Stimulated activated memory B cell treated with anti-CD40 and anti-IgM and Interleukin-4, amounts not matched to agents 10 μg/mL and 1 μg/mL and 100 μg/mL, for 72 hours (primary cell): Measurements from ENCODE around the gene ARAP1.
"Not testable (repeated sequence)": the region's sequence is repeated elsewhere in the genome, so short reads cannot be mapped to it uniquely, and the experiment has no call there.

Source experiments
- ATAC-seq: fragments of 150-1000 bp; cut with Tn5 transposase; 2 replicates; pipeline ENCODE4 v1.10.0; 2021
- H3K27ac Mint-ChIP-seq: one replicate; pipeline ENCODE4 v1.8.0; 2022; ENCODE audit warnings: mild to moderate bottlenecking, mixed read lengths
- H3K27me3 Mint-ChIP-seq: one replicate; pipeline ENCODE4 v1.8.0; 2022; ENCODE audit warnings: mixed read lengths
- H3K36me3 Mint-ChIP-seq: one replicate; pipeline ENCODE4 v1.8.0; 2022; ENCODE audit warnings: mixed read lengths
- H3K4me1 Mint-ChIP-seq: one replicate; pipeline ENCODE4 v1.8.0; 2022; ENCODE audit warnings: mixed read lengths
- H3K4me3 Mint-ChIP-seq: one replicate; pipeline ENCODE4 v1.8.0; 2022; ENCODE audit warnings: mild to moderate bottlenecking, moderate library complexity, mixed read lengths
- H3K9me3 Mint-ChIP-seq: one replicate; pipeline ENCODE4 v1.8.0; 2022; ENCODE audit warnings: mixed read lengths

Gene ARAP1

GRCh38 chr11:72752088-72752914, at the start of gene ARAP1:
Gene ARAP1, minus strand, starts transcription at chr11:72752408. Its CDS starts 25,280 bp downstream, at chr11:72727128.
- Mint-ChIP-seq H3K9me3 (no peaks in the 10 kb centered on the region), H3K27me3 (no peaks in the 10 kb centered on the region), H3K27ac (peak within 1 kb of the TSS; percentile 77), H3K4me1 (peaks cover 58% of the 10 kb centered on the region), H3K36me3 (peaks cover 13% of the 10 kb centered on the region), H3K4me3 (peak within 1 kb of the TSS; percentile 88)
- ATAC-seq: peak; percentile 89

DNA sequence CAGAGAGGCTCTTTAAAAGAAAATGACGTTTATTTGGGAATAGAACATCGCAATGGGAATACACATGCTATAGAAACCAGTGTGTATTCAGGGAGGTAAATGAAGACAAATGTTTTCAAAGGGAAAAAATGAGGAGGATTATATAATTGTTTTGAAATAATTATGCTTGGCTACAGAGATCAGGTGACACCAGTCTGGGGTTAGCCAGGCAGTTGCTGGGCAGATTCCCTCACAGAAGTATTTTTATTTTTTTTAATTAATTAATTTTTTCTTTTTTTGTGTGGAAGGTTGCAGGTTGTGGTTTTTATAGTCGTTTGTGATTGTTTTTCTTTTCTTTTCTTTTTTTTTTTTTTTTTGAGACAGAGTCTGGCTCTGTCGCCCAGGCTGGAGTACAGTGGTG, 47.2 kb upstream of the ARAP1 start:
- no peak for ATAC-seq
- Mint-ChIP-seq H3K27ac (no peak overlapping the region), H3K27me3 (no peaks in the 10 kb centered on the region), H3K9me3 (no peaks in the 10 kb centered on the region), H3K4me3 (no peak overlapping the region), H3K4me1 (peaks cover 15% of the 10 kb centered on the region), H3K36me3 (no peaks in the 10 kb centered on the region)

DNA sequence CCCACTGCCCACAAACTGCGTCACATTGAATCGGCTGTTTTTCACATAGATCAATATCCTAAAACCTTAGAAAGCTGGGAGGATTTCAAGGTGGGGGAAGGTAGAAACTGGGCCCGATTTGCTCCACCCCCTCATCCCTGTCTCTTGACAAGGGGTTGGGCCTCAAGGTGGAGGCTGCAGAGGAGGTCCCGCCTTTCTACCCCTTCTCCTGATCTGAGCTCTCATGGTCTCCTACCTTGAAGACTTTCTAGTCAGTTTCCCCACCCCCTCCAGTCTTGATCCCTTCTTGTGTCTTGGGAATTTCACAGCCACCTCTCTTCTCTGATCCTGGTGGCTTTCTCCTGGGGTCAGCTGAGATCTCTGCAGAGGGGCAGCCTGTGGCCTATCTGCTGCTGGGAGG, 46.2 kb upstream of the ARAP1 start:
- Mint-ChIP-seq H3K27ac (peak overlapping the region; percentile 5), H3K9me3 (no peaks in the 10 kb centered on the region), H3K4me1 (peaks cover 24% of the 10 kb centered on the region), H3K4me3 (no peak overlapping the region), H3K36me3 (no peaks in the 10 kb centered on the region), H3K27me3 (no peaks in the 10 kb centered on the region)
- ATAC-seq: no peak

DNA sequence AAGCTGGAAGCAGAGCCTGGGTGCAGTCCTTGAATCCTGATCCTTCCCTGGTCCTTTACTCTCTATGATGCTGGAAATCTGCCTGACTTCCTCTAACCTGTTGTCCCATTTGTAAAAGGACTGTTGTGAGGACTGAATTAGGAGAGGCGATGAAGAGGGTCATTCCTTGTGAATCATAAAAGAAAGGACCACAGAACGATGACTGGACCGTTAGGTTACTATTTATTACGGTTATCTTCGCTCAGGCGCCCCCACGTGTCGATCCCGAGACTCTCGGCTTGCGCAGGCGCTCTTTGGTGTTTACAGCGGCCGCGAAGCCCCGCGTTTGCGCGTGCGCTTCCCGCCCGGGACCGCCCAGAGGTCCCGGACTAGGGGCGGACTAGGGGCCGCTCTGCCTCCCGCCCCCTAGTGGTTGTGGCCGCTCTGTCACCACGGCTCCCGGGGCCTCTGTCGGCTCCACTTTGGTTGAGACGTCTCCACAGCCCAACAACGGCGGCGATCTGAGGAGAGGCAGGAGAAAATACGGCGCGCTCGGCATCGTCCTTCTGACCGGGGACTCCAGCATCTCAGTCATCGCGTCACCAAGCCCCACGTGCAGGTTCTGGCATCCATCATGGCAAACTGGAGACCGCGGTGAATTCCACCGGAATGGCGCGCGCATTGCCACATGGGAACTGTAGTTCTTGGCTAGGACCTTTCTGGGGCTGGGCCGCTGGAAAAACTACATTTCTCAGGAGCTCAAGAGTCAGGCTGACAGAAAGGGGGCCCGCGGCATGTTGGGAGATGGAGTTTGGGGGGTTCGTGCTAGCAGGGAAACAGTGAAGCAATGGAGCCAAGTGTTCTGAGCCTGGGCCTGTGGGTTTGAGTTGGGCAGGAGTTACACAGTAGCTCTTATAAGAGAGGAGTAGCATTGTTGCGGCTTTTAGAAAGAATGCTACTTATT, 41.5 kb upstream of the ARAP1 start, which contains the start of gene STARD10:
STARD10 (minus strand) TSS at position 623 of the 943 bp plus-strand sequence. CDS start 12,866 bp downstream, outside the sequence.
- peaks cover 36% of the 10 kb centered on the region for H3K4me1 Mint-ChIP-seq

GRCh38 chr11:72793076-72793424, 40.8 kb upstream of the ARAP1 start:
- H3K9me3 Mint-ChIP-seq: no peaks in the 10 kb centered on the region
- H3K27ac Mint-ChIP-seq: peak overlapping the region; percentile 97
- no peaks in the 10 kb centered on the region for H3K36me3 Mint-ChIP-seq
- peaks cover 39% of the 10 kb centered on the region for H3K4me1 Mint-ChIP-seq
- H3K4me3 Mint-ChIP-seq: peak overlapping the region; percentile 97
- no peaks in the 10 kb centered on the region for H3K27me3 Mint-ChIP-seq
- no peak for ATAC-seq

More for the DNA sequence above, 41.5 kb upstream of the ARAP1 start, which contains the start of gene STARD10:
- no peaks in the 10 kb centered on the region for H3K27me3 Mint-ChIP-seq
- no peaks in the 10 kb centered on the region for H3K36me3 Mint-ChIP-seq
- peak within 1 kb of the TSS; percentile 97 for H3K27ac Mint-ChIP-seq
- peak within 1 kb of the TSS; percentile 97 for H3K4me3 Mint-ChIP-seq
- ATAC-seq: peak; percentile 98
- H3K9me3 Mint-ChIP-seq: no peaks in the 10 kb centered on the region

DNA sequence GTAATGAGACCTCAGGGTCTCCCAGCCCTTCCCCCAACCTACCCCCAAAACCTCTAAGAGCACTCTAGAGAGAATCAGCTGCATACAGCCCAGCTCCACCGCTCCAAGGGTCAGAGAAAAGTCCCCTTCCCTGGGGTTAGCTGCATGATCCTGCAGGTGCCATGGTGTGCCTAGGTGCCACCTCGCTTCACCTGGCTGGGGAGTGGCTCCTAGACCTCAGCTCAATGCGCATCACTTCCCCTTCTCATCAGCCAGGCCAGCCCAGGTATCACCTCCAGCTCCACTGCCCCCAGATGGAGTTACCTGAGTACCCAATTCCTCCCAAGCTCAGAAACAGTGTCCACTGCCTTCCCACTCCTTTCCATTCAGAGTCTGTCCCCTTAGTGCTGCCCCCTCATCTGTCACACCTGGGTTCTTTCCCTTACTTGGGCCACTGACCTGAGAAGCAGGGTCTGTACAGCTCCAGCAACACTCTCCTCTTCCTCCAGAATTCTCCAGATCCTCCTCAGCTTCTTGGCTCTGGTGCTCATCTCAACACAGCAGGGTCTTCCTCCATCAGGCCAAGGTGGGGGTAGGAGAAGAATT, 40.3 kb upstream of the ARAP1 start:
- H3K27ac Mint-ChIP-seq: peak overlapping the region; percentile 97
- no peaks in the 10 kb centered on the region for H3K9me3 Mint-ChIP-seq
- H3K27me3 Mint-ChIP-seq: no peaks in the 10 kb centered on the region
- ATAC-seq: no peak
- no peaks in the 10 kb centered on the region for H3K36me3 Mint-ChIP-seq
- H3K4me3 Mint-ChIP-seq: peak overlapping the region; percentile 11
- peaks cover 44% of the 10 kb centered on the region for H3K4me1 Mint-ChIP-seq

GRCh38 chr11:72791228-72791627, 39.0 kb upstream of the ARAP1 start:
- H3K4me3 Mint-ChIP-seq, H3K36me3 Mint-ChIP-seq, H3K9me3 Mint-ChIP-seq, H3K27me3 Mint-ChIP-seq, ATAC-seq, H3K27ac Mint-ChIP-seq: not testable (repeated sequence)
- H3K4me1 Mint-ChIP-seq: peaks cover 56% of the 10 kb centered on the region

GRCh38 chr11:72789493-72790131, 37.4 kb upstream of the ARAP1 start:
- Mint-ChIP-seq H3K27me3 (no peaks in the 10 kb centered on the region), H3K36me3 (no peaks in the 10 kb centered on the region), H3K4me3 (no peak overlapping the region), H3K4me1 (peaks cover 51% of the 10 kb centered on the region), H3K27ac (peak overlapping the region; percentile 51), H3K9me3 (no peaks in the 10 kb centered on the region)
- no peak for ATAC-seq

DNA sequence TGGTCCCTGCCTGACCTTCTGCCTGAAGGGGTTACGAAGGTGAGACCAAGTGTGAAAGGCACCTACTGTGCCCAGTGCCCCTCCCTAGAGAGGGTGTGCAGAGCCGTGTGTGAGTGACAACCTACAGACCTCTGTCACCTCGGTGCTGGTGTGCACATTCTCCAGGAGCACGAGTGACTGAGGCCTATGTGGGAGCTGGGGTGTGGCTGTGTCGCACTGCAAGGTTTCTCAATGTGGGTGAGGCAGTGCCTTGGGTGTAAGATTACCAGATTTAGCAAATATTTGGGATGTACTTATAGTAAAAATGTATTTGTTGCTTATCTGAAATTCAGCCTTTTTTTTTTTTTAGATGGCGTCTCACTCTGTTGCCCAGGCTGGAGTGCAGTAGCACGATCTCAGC, 36.0 kb upstream of the ARAP1 start:
- Mint-ChIP-seq H3K4me3 (no peak overlapping the region), H3K4me1 (peaks cover 39% of the 10 kb centered on the region), H3K27ac (peak overlapping the region; percentile 74), H3K27me3 (no peaks in the 10 kb centered on the region), H3K36me3 (no peaks in the 10 kb centered on the region), H3K9me3 (no peaks in the 10 kb centered on the region)
- no peak for ATAC-seq

GRCh38 chr11:72787216-72788104, 35.3 kb upstream of the ARAP1 start:
- peak; percentile 74 for ATAC-seq
- Mint-ChIP-seq H3K4me3 (no peak overlapping the region), H3K27me3 (no peaks in the 10 kb centered on the region), H3K4me1 (peaks cover 38% of the 10 kb centered on the region), H3K9me3 (no peaks in the 10 kb centered on the region), H3K27ac (peak overlapping the region; percentile 74), H3K36me3 (no peaks in the 10 kb centered on the region)

GRCh38 chr11:72786305-72787215, 34.4 kb upstream of the ARAP1 start:
- Mint-ChIP-seq H3K27me3 (no peaks in the 10 kb centered on the region), H3K27ac (peak overlapping the region; percentile 74), H3K36me3 (no peaks in the 10 kb centered on the region), H3K4me3 (no peak overlapping the region), H3K4me1 (peaks cover 41% of the 10 kb centered on the region), H3K9me3 (no peaks in the 10 kb centered on the region)
- ATAC-seq: no peak

- H3K27me3 Mint-ChIP-seq: no peaks in the 10 kb centered on the region
- no peaks in the 10 kb centered on the region for H3K9me3 Mint-ChIP-seq
- ATAC-seq: no peak
- H3K27ac Mint-ChIP-seq: peak overlapping the region; percentile 25
- H3K4me3 Mint-ChIP-seq: no peak overlapping the region
- H3K4me1 Mint-ChIP-seq: peaks cover 56% of the 10 kb centered on the region
- no peaks in the 10 kb centered on the region for H3K36me3 Mint-ChIP-seq
Observed at GRCh38 chr11:72784662-72785061, 32.5 kb upstream of the ARAP1 start.
